HG02840 (cell line): ENCODE data around the gene SAP30BP.
"Not testable (repeated sequence)": the region's sequence is repeated elsewhere in the genome, so short reads cannot be mapped to it uniquely, and the experiment has no call there.

Experiments used
- ATAC-seq: cut with Tn5 transposase; IDR thresholded peaks from one replicate; pipeline ENCODE4 v1.9.1; 2021; ENCODE audit warnings: mild to moderate bottlenecking, moderate library complexity, moderate number of reproducible peaks; ENCODE audit not compliant: unreplicated experiment, low FRiP score

The SAP30BP gene

GRCh38 chr17:75633486-75634375, 33.4 kb upstream of the SAP30BP start:
- no peak for ATAC-seq

- no peak for ATAC-seq
Observed at GRCh38 chr17:75634376-75634740, 32.8 kb upstream of the SAP30BP start.

GRCh38 chr17:75634754-75635609, 32.2 kb upstream of the SAP30BP start:
- ATAC-seq, result no peak

- ATAC-seq, result no peak
Observed at GRCh38 chr17:75635610-75636202, 31.4 kb upstream of the SAP30BP start.

- no peak for ATAC-seq
Observed at GRCh38 chr17:75636381-75637142, 30.6 kb upstream of the SAP30BP start.

- ATAC-seq, result no peak
Observed at GRCh38 chr17:75637143-75637538, 30.0 kb upstream of the SAP30BP start.

- ATAC-seq, result no peak
Observed at GRCh38 chr17:75637551-75637950, 29.6 kb upstream of the SAP30BP start.

- ATAC-seq, result not testable (repeated sequence)
Observed at GRCh38 chr17:75638039-75638438, 29.1 kb upstream of the SAP30BP start.

GRCh38 chr17:75638893-75639292, 28.2 kb upstream of the SAP30BP start:
- ATAC-seq, result no peak

GRCh38 chr17:75639327-75639726, 27.8 kb upstream of the SAP30BP start:
- ATAC-seq, result no peak

GRCh38 chr17:75639771-75640555, 27.2 kb upstream of the SAP30BP start:
- no peak for ATAC-seq

- ATAC-seq, result no peak
Observed at GRCh38 chr17:75640556-75641119, 26.5 kb upstream of the SAP30BP start.

- ATAC-seq, result no peak
Observed at GRCh38 chr17:75641343-75641742, 25.8 kb upstream of the SAP30BP start.

- ATAC-seq, result no peak
Observed at GRCh38 chr17:75642182-75642783, 24.9 kb upstream of the SAP30BP start.

- ATAC-seq, result no peak
Observed at GRCh38 chr17:75642784-75643642, 24.1 kb upstream of the SAP30BP start.

GRCh38 chr17:75643643-75644017, 23.5 kb upstream of the SAP30BP start:
- ATAC-seq, result no peak

GRCh38 chr17:75645501-75645888, 21.6 kb upstream of the SAP30BP start:
- ATAC-seq, result no peak
